Stimulated activated CD4-positive, alpha-beta T cell treated with anti-CD3 and anti-CD28 coated beads, TNF-alpha, amount 100 ng/mL, for 1 hour (primary cell): Measurements from ENCODE around the gene KRAS.

Experiments
- DNase-seq, 3 donors: peaks; one replicate each; pipeline ENCODE4 v3.0.0-alpha.2; 2020; ENCODE audit warnings: low read depth in 3 of 3, low spot score in 1 of 3

The KRAS gene

GRCh38 chr12:25197608-25198007, 53.1 kb downstream of the KRAS start:
- DNase-seq: no peak

DNA sequence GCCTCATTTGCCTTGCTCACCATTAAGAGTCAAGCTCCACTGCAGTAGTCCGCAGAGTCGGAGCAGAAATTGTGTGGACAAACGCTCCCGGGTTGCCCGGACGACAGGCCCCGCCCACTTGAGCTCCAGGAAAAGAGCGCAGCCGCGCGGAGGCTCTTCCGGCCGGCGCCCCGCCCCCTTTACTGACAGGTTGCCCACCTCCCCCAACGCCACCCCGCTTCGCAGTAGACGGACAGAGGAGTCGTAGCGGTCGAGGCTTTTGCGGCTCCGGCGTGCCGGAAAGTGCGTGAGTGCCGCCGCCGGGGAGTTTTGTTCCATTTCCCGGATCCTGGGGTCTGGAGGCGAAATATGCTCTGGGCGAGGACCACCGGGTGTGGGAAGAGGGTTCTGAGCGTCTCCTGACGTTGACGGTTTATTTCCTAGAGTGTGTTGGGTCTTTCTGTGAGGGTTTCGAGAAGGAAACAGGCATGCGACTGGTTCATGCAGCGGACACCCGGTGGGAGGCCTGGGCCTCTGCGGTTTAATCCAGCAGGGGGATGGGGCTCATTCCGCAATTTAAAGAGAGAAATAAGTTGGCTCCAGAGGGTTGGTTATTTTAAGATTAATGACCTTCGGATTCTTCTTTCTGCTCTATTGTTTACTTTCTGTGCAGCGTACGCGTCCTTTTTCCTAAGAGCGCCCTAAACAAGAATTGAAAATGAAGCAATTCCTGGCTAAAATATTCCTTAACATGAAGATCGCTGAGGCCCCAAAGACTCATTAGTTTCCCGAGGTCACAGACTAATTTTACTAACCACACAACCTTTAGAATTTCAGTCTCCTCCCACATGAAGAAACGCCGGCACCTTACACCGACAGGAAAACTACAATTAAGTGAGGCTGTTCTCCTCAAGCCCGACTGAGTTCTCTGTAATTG, 55.4 kb downstream of the KRAS start, which contains the start of the genes DNAI7 and ETFRF1:
TSS of gene DNAI7 (minus strand) at position 105 of the 916 bp plus-strand sequence. CDS start at position 23, 82 bp downstream.
TSS of gene ETFRF1 (plus strand) at position 182 of the 916 bp plus-strand sequence. CDS start 8,720 bp downstream, outside the sequence.
- DNase-seq: peak; percentile 83 to 90 (median 84)

GRCh38 chr12:25194722-25195055, 56.0 kb downstream of the KRAS start:
- DNase-seq: no peak

GRCh38 chr12:25194214-25194613, 56.5 kb downstream of the KRAS start:
- DNase-seq: no peak

DNA sequence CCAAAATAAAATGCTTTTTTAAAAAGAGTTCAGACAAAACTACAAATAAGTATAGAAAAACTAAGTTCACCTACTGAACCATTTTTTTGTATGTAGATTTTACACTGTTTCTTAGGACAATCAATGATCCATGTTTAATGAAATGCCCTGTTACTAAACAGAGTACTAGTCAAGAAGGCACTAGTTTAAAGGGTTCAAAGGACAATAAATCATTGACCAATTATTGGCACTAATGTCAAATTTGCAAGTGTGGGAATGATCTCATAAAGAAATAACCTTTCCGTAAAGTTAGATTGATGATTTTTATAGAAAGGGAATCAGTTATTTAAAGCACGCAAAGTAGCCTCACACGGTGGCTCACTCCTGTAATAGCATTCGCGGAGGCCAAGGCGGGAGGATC, 59.9 kb downstream of the KRAS start:
- DNase-seq: no peak

GRCh38 chr12:25189656-25190055, 61.1 kb downstream of the KRAS start:
- DNase-seq: no peak

GRCh38 chr12:25187781-25188180, 62.9 kb downstream of the KRAS start:
- no peak for DNase-seq

DNA sequence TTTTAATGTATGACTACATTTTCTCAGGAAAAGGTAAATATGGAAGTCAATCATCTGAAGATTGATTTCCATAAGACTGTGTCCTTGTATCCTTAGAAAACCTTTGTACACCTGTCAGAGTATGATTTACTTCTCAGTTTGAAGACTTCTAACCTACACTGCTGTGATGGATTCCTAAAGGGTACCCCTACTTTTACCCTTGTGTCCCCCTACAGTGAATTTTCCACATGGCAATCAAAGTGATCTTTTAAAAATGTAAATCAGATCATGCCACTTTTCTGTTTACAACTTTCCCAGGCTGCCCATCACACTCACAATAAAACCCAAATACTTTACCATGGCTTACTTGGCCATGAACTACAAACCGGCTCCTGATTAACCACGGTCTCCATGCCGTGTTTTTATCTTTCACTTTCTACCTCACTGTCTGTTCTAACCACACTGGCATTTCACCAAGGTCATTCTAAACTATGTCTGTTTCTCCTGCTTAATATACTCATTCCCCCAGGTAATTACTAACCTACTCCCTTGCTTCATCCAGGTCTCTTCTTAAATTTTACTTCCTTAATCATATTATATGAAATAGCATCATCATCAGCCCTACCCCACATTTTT, 63.8 kb downstream of the KRAS start:
- DNase-seq: no peak

- no peak for DNase-seq
Observed at GRCh38 chr12:25186038-25186787, 64.5 kb downstream of the KRAS start.

DNA sequence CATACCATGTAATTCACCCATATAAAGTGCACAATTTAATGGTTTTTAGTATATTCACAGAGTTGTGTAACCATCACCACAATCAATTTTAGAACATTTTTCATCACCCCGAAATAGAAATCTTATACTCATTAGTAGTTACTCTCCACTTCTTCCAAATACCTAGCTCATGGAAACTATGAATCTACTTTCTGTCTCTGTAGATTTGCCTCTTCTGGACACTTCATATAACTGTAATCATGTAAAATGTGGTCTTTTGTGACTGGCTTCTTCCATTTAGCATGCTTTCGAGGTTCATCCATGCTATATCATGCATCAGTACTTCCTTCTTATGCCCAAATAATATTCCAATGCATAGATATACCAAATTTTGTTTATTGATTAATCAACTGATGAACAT, 66.6 kb downstream of the KRAS start:
- DNase-seq: no peak

GRCh38 chr12:25182765-25183164, 68.0 kb downstream of the KRAS start:
- DNase-seq: no peak

DNA sequence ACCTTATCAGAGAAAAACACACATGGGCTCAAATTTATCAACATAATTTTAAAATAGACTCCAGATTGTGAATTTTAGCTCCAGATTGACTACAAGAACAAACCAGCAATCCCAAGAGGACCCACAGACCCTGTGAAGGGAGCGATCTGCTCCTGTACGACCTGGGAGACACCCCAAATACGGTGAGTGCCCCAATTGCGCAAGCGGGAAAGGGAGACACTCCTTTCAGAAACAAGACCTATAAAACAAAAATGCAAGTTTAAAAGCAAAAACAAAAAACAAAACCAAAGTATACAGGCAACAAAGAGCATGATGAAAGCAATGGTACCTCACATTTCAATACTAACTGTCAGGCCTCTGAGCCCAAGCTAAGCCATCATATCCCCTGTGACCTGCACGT, 87.9 kb downstream of the KRAS start:
- no peak for DNase-seq

GRCh38 chr12:25156061-25156460, 94.7 kb downstream of the KRAS start:
- DNase-seq: no peak

DNA sequence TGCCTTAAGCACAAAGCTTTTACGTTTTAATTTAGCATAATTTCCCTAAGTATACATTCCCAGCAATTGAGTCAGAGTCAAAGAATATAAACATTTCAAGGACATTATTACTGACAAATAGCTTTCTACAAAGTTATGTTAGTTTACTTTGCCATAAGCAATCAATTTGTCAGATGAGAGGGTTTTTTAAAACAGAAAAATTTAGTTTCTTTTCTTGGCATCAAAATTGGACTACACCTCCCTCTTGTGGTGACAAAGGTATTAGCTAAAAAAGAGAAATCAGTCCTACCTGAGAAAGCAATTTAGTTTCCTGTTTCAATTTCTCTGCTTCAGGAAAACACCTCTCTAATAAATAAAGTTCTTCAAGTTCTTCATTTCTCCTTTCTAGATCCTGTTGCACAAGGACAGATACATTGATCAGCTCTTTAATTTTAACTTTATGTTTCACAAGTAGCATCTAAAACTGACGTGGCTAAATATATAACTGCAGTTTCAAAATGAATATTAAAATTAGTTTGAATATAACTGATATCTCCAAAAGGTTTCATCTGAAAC, 95.6 kb downstream of the KRAS start:
- DNase-seq: no peak
